DMS 273 treated with DMSO at 0.1 percent for 48 hours (cell line): Measurements from ENCODE around the gene SLC39A11.

ENCODE experiments used
- DNase-seq: peaks from one replicate; lab custom pipeline; 2025; lab: John Stamatoyannopoulos, UW

SLC39A11 gene

DNA sequence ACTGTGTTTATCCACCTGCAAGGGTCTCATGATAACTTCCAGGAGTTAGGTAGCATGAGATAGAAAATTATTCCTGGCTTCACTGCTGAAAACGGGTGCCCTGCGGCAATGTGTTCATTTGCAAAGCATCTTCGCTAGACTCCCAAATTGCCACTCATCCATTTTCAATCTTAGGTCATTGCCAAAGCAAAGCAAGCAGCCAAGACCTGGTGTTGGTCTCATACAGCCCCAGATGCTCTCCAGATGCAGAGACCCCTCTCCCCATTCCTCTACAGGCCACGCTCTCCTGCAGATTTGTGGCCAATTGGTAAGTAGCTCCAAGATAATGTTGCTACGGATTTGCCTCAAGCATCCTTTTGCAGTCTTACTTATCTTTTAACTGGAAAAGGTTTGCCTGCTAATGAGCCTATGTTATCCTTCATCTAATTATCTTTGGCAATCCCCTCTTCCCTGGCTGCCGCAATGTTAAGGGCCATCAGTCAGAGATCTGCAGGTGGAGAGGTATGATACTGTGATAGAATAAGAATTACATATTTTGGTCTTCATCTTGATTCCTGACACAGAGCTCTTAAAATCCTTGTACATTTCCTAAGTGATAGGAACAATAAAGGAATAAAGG is 222.0 kb downstream of the SLC39A11 start:
- DNase-seq: no peak

GRCh38 chr17:72869630-72870029 is 222.9 kb downstream of the SLC39A11 start:
- no peak for DNase-seq

GRCh38 chr17:72865954-72866353 is 226.5 kb downstream of the SLC39A11 start:
- DNase-seq: no peak

- no peak for DNase-seq
Observed at GRCh38 chr17:72863526-72864211, 228.8 kb downstream of the SLC39A11 start.

DNA sequence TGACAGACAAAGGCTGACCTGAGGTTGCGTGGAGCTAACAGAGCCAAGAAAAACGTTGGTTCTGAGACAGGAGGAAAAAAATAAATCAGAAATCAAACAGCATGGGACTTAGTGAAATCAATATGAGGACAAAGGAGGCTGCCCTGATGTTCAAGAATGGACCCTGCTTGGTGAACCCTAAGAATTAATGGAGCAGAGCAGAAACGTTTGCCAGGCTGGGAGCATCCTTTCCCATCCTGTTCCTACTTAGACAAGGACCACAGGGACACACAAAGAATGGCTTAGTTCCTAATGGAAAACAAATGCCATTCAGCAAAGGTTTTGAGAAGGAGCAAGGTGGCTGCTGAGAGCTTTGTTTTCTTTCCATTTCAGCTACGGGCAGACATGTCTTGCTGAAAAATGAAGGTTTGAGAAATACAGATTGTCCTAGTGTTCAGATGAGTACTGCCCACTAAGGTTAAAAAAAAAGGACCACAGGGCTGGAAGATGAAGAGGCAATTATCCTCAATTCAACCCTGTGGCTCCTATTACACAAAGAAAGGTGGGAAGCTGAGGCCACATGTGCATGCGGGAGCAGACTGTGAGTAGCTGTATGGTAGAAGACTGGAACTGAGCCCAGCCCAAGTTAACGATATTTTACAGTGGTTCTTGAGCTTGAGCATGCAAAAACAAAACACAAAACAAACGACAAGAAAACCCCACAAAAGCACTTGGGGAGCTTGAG is 230.1 kb downstream of the SLC39A11 start:
- peak; percentile 18 for DNase-seq

DNA sequence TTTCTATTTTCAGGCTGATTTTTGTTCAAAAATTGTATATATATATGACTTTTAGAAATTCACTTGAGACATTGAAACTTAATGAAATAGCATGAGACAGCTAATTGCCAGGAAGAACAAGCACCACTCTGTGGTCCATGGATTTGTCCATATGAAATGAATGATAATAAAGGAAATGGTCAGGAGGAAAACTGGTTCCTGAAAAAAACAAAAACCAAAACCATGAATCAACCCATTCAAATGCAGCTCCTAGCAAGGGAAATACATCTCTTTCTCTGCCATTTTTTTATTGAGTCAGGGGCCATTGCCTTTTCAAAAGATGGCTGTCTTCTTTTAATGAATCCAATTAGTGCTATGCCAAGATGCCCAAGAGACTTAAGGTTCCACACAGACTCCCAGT is 230.7 kb downstream of the SLC39A11 start:
- DNase-seq: no peak

DNA sequence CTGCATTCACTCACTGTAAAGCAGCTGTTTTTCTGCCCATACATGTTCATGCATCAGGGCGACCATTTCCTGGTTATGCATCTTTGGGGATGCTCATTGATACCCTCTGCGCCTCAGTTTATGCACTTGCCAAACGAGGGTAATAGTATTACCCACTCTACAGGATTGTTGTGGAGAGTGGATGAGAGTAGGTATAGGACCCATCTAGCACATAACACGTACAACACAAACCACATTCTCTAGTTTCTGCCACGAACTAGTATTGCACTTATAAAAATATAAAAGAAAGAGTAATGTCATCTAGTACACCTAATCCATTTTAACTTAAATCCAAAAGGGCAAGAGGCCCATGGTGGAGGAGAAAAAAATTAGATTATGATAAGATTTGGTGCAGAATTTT is 231.7 kb downstream of the SLC39A11 start:
- no peak for DNase-seq

- no peak for DNase-seq
Observed at GRCh38 chr17:72858826-72859495, 233.5 kb downstream of the SLC39A11 start.

- DNase-seq: no peak
Observed at GRCh38 chr17:72853440-72854415, 238.8 kb downstream of the SLC39A11 start.

DNA sequence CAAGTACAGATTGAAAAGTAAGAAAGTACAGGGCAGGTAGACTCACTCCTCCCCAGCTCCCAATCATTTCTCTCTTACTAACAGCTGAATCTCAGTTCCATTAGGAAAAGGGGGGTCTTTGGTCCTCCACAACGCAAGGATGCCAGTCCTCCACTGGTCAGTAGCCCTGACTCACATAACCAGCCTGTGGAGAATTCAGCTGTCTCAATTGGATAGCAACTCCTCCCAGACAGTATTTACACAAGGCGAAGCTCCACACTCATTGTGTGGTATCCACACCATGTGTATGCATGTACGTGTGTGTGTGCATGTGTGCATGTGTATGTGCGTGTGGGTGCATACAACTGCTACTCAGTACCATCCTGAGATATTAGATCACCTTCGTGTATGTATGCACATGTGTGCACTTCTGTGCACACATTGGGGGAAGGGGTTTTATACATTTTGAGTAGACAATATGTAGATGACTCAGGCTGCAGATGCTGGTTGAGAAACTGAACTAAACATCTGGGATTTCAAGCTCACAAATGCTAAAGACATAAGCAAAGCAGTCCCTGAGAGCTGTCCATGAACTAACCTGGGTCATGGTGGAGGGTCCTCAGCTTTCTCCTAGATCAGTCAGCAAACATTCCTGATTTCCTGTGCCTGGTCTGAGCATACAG is 240.1 kb downstream of the SLC39A11 start:
- no peak for DNase-seq

GRCh38 chr17:72850410-72851118 is 241.9 kb downstream of the SLC39A11 start:
- no peak for DNase-seq

GRCh38 chr17:72846399-72846798 is 246.1 kb downstream of the SLC39A11 start:
- DNase-seq: no peak

DNA sequence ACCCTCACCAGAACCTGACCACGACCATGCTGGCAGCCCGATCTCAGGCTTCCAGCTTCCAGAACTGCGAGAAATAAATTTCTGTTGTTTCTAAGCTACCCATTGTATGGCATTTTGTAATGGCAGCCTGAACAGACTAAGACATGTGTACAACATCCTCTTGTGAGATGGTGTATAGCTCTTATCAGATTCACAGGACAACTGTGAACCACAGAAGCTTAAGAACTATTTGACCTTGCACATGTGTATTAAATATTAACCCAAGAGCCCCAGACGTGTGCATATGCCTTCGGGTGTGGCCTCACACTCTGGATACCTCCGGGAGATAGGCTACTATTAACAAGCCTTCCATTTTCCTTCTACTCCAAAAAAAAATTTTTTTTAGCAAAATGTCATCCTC is 248.9 kb downstream of the SLC39A11 start:
- DNase-seq: no peak

DNA sequence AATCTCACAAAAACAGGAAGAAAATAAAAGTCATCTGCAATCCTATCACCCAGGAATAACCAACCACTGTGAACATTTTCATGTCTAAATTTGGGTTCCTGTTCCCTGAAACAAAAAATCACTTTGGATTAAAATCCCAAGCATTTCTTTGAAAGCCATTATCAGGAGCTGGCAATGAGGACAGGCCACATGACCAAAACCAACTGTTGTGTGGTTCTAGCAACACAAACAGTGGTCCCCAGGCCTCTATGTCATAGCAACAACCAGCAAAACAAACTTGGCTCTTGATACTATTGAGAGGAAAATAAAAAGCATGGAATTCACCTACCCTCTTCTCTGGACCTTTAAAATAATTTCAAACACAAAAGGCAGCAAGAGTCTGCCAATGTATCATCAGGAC is 252.5 kb downstream of the SLC39A11 start:
- DNase-seq: no peak

- no peak for DNase-seq
Observed at GRCh38 chr17:72839131-72839725, 253.3 kb downstream of the SLC39A11 start.

- no peak for DNase-seq
Observed at GRCh38 chr17:72838581-72838980, 253.9 kb downstream of the SLC39A11 start.

DNA sequence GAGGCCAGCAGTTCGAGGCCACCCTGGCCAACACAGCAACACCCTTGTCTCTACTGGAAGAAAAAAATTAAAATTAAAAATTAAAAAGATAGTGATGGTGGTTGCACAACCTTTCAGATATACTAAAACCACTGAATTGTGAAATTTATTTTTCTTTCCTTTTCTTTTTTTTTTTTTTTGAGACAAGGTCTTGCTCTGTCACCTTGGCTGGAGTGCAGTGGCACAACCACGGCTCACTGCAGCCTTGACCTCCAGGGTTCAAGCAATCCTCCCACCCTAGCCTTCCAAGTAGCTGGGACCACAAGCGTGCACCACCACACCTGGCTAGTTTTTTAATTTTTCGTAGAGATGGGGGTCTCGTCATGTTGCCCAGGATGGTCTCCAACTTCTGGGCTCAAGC is 254.4 kb downstream of the SLC39A11 start:
- no peak for DNase-seq

DNA sequence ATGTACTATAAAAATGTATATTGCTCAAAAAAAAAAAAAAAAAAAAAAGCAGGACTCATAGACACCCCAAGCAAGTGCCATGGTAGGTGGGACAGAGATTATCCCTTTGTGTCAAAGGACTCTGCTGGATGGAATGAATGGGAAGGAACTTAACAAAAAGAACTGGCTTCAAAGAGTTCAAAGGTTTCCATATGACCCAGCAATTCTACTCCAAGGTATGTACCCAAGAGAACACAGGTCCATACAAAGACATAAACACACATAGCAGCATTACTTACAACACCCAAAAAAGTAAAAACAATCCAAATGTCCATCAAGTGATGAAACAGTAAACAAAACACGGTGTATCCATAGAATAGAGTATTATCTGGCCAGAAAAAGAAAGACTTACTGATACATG is 255.2 kb downstream of the SLC39A11 start:
- no peak for DNase-seq

DNA sequence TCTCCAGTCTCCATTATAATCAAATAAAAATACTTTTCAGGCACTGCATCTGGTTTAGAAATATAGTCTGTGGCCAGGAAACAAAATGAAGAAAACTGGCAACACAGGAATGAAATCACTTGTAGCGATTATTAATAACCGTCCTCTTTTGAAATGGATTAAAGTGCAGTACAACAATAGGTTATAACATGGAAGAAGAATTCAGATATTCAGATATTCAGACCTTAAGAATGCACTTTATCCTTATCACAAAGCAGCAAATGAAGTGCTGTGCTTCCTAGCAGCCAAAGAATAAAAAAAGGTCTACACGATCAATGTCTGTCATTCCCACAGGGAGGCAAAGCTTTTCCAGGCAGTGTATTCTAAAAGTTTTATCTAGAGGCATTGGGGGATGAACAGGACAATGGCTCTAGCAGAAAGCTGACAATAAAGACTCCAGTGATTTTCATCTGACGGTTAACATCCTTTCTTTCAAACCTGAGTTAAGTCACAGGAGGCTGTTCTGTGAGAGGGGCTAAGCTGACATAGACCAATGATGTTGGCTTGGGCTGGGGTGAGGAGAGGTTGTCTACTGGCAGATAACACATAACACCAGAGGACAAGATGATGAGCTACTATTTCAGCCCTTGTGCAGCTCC is 259.2 kb downstream of the SLC39A11 start:
- no peak for DNase-seq
